ENCODE measurements around the gene DRC7.
"Not testable (repeated sequence)": the region's sequence is repeated elsewhere in the genome, so short reads cannot be mapped to it uniquely, and the experiment has no call there.

The DRC7 gene

GRCh38 chr16:57721356-57722209 is 27.0 kb downstream of the DRC7 start:
- DNase-seq: no peak

GRCh38 chr16:57722210-57722499 is 27.5 kb downstream of the DRC7 start:
- no peak for DNase-seq

GRCh38 chr16:57722651-57723050 is 28.0 kb downstream of the DRC7 start:
- no peak for DNase-seq

- DNase-seq: peak; percentile 1 to 10
Measured at GRCh38 chr16:57723170-57723569, 28.6 kb downstream of the DRC7 start.

- no peak for DNase-seq
Measured at GRCh38 chr16:57724531-57724930, 29.9 kb downstream of the DRC7 start.

- DNase-seq: no peak
Measured at GRCh38 chr16:57725151-57725550, 30.5 kb downstream of the DRC7 start.

GRCh38 chr16:57725554-57725953 is 30.9 kb downstream of the DRC7 start:
- no peak for DNase-seq

- DNase-seq: no peak
Measured at GRCh38 chr16:57725976-57726375, 31.4 kb downstream of the DRC7 start.

- DNase-seq: no peak
Measured at GRCh38 chr16:57726433-57726947, 31.9 kb downstream of the DRC7 start.

- DNase-seq: no peak
Measured at GRCh38 chr16:57727610-57728009, 33.0 kb downstream of the DRC7 start.

- DNase-seq: no peak
Measured at GRCh38 chr16:57728336-57729181, 34.0 kb downstream of the DRC7 start.

- no peak for DNase-seq
Measured at GRCh38 chr16:57729182-57729484, 34.5 kb downstream of the DRC7 start.

- DNase-seq: not testable (repeated sequence)
Measured at GRCh38 chr16:57729852-57730251, 35.2 kb downstream of the DRC7 start.

- DNase-seq: no peak
Measured at GRCh38 chr16:57730771-57731730, 36.4 kb downstream of the DRC7 start.

- no peak for DNase-seq
Measured at GRCh38 chr16:57732037-57732436, 37.4 kb downstream of the DRC7 start.

- DNase-seq: no peak
Measured at GRCh38 chr16:57732714-57733113, 38.1 kb downstream of the DRC7 start.

- DNase-seq: no peak
Measured at GRCh38 chr16:57734308-57734924, 39.8 kb downstream of the DRC7 start.

GRCh38 chr16:57734925-57735754 is 40.5 kb downstream of the DRC7 start:
- DNase-seq: peak; percentile 100

- DNase-seq: peak in 1 of 2 experiments; percentile 19
Measured at GRCh38 chr16:57735755-57736418, 41.3 kb downstream of the DRC7 start, which contains the start of gene KATNB1. KATNB1 (plus strand) TSS chr16:57735770; CDS start chr16:57737244, 1,474 bp downstream.

- peak; percentile 32 to 72 for DNase-seq
Measured at GRCh38 chr16:57736419-57737351, 42.1 kb downstream of the DRC7 start.

Data from SHP77 (cell line).